T-cell (primary cell): ENCODE measurements around the gene ASB1. TPM values are rescaled to one million over a fixed set of nuclear protein-coding genes. Genes with fewer than 3 reads are reported as not detected.
A peak's percentile ranks its signal among the peaks of the same experiment; 100 is the strongest.

ENCODE experiments used
- ATAC-seq, 4 experiments: fragments of 200-7000 bp in 3 of 4; fragments of 150-1000 bp in 1 of 4; cut with Tn5 transposase; replicated peaks in 1 of 4; 1 replicate in 3 of 4; 2 replicates in 1 of 4; pipeline ENCODE4 v1.10.0; 2021; ENCODE audit warnings: moderate library complexity in 3 of 4, mild to moderate bottlenecking in 2 of 4, moderate number of reproducible peaks in 1 of 4
- CTCF ChIA-PET, 2 donors: fragments of 300-600 bp; sonication (Branson Sonifier 250); formaldehyde crosslinking; loops; one replicate each; lab custom pipeline; 2022; ENCODE audit warnings: antibody characterized with exemption in 2 of 2; lab: Charles Lee
- POLR2A ChIA-PET, 2 donors: fragments of 300-600 bp; sonication (Branson Sonifier 250); formaldehyde crosslinking; loops; one replicate each; lab custom pipeline; 2022; ENCODE audit warnings: antibody characterized with exemption in 2 of 2; lab: Charles Lee
- DNase-seq, 35 experiments: peaks; one replicate each; pipeline versions ENCODE4 v3.0.0 to v3.0.0-alpha.2; 2013 to 2023
- H3K27ac ChIP-seq: one replicate; pipeline ENCODE4 v1.5.1; 2013; ENCODE audit warnings: low read length
- H3K27me3 ChIP-seq, 2 experiments: replicated peaks in 1 of 2; 1 replicate in 1 of 2; 2 replicates in 1 of 2; pipeline versions ENCODE4 v1.6.1 to v1.7.0; 2013; ENCODE audit warnings: low read length in 1 of 2, mixed read lengths in 1 of 2; ENCODE audit not compliant: control insufficient read depth in 2 of 2, insufficient read depth in 2 of 2; ENCODE audit errors: extremely low read depth in 1 of 2
- H3K36me3 ChIP-seq, 2 donors: 1 replicate in 1 of 2; 2 replicates in 1 of 2; pipeline versions ENCODE4 v1.6.1 to v1.7.0; 2013; ENCODE audit warnings: low read length in 1 of 2; ENCODE audit not compliant: control insufficient read depth in 2 of 2, insufficient read depth in 1 of 2; ENCODE audit errors: extremely low read depth in 1 of 2
- H3K4me1 ChIP-seq, 2 experiments: 1 replicate in 1 of 2; 2 replicates in 1 of 2; pipeline versions ENCODE4 v1.6.1 to v1.7.0; 2013; ENCODE audit warnings: low read length in 2 of 2, mixed read lengths in 1 of 2; ENCODE audit not compliant: insufficient read depth in 2 of 2, control insufficient read depth in 1 of 2; ENCODE audit errors: extremely low read depth in 1 of 2
- H3K4me3 ChIP-seq, 2 donors: 1 replicate in 1 of 2; 2 replicates in 1 of 2; pipeline versions ENCODE4 v1.5.1 to v1.7.0; 2013; ENCODE audit warnings: mild to moderate bottlenecking in 2 of 2, low read length in 1 of 2, moderate library complexity in 1 of 2; ENCODE audit not compliant: control insufficient read depth in 1 of 2; ENCODE audit errors: extremely low read depth in 1 of 2
- H3K9me3 ChIP-seq: 2 replicates; pipeline ENCODE4 v1.7.0; 2013
- H3K27ac Mint-ChIP-seq, 2 donors: one replicate each; pipeline ENCODE4 v1.8.0; 2020 to 2021; ENCODE audit warnings: mild to moderate bottlenecking in 2 of 2, mixed read lengths in 2 of 2
- H3K27me3 Mint-ChIP-seq, 2 donors: one replicate each; pipeline ENCODE4 v1.8.0; 2021 to 2022; ENCODE audit warnings: mixed read lengths in 2 of 2
- H3K36me3 Mint-ChIP-seq: one replicate; pipeline ENCODE4 v1.8.0; 2021; ENCODE audit warnings: mixed read lengths
- H3K4me1 Mint-ChIP-seq, 3 donors: one replicate each; pipeline ENCODE4 v1.8.0; 2020 to 2022; ENCODE audit warnings: mixed read lengths in 3 of 3, mild to moderate bottlenecking in 1 of 3
- H3K4me3 Mint-ChIP-seq, 3 donors: one replicate each; pipeline ENCODE4 v1.8.0; 2020 to 2022; ENCODE audit warnings: mild to moderate bottlenecking in 3 of 3, mixed read lengths in 3 of 3, moderate library complexity in 3 of 3
- H3K9me3 Mint-ChIP-seq, 3 donors: one replicate each; pipeline ENCODE4 v1.8.0; 2020 to 2022; ENCODE audit warnings: mixed read lengths in 3 of 3
- WGBS: methylation state at CpG from one replicate; pipeline ENCODE4 v1.1.5; 2013; ENCODE audit warnings: missing lambda C conversion rate; ENCODE audit not compliant: insufficient coverage; 5-methylcytosine and 5-hydroxymethylcytosine counted together
- total RNA-seq, 35 experiments: library from RNA in 6 of 35; stranded (reverse) in 6 of 35; fragments of 120-200 nt in 1 of 35; gene quantifications; one replicate each; pipeline versions ENCODE4 v1.2.1 to v1.2.4 and lab custom pipeline; 2013 to 2026

The ASB1 gene
- total RNA-seq, 5 donors from 2014 or later (not counting 1 experiment from before 2014, with no cell fraction given): 28.6 to 44.1 (median 42.3) TPM

GRCh38 chr2:238433300-238433915, 6.7 kb downstream of the ASB1 start:
- ChIA-PET CTCF (no interaction called here), POLR2A (no interaction called here)
- no peaks in the 10 kb centered on the region for H3K27me3 Mint-ChIP-seq
- peaks cover 0 to 6% (median 0%) of the 10 kb centered on the region in 3 donors for H3K9me3 Mint-ChIP-seq
- Histone ChIP-seq H3K4me1 (peaks cover 0 to 8% of the 10 kb centered on the region in 2 experiments), H3K4me3 (no peak overlapping the region), H3K27me3 (no peaks in the 10 kb centered on the region), H3K36me3 (peaks cover 16 to 42% of the 10 kb centered on the region in 2 donors), H3K9me3 (no peaks in the 10 kb centered on the region), H3K27ac (no peak overlapping the region)
- no peak for DNase-seq
- no peak overlapping the region for H3K4me3 Mint-ChIP-seq
- H3K36me3 Mint-ChIP-seq: peaks cover 55% of the 10 kb centered on the region
- H3K4me1 Mint-ChIP-seq: peaks cover 62 to 89% (median 70%) of the 10 kb centered on the region in 3 donors
- ATAC-seq: no peak
- 96% methylated on average over 10 of the region's 14 CpGs for WGBS
- H3K27ac Mint-ChIP-seq: no peak overlapping the region

- peaks cover 0 to 6% (median 0%) of the 10 kb centered on the region in 3 donors for H3K9me3 Mint-ChIP-seq
- Histone ChIP-seq H3K4me1 (peaks cover 0 to 2% of the 10 kb centered on the region in 2 experiments), H3K27me3 (no peaks in the 10 kb centered on the region), H3K4me3 (no peak overlapping the region), H3K9me3 (no peaks in the 10 kb centered on the region), H3K36me3 (peaks cover 11 to 42% of the 10 kb centered on the region in 2 donors), H3K27ac (no peak overlapping the region)
- no peak overlapping the region for H3K27ac Mint-ChIP-seq
- CTCF ChIA-PET: no interaction called here
- no peak for ATAC-seq
- no peak overlapping the region for H3K4me3 Mint-ChIP-seq
- POLR2A ChIA-PET: no interaction called here
- H3K4me1 Mint-ChIP-seq: peaks cover 63 to 89% (median 69%) of the 10 kb centered on the region in 3 donors
- WGBS: 100% methylated on average over 9 of the region's 13 CpGs
- H3K36me3 Mint-ChIP-seq: peaks cover 62% of the 10 kb centered on the region
- DNase-seq: no peak
- H3K27me3 Mint-ChIP-seq: no peaks in the 10 kb centered on the region
These were observed 7.5 kb downstream of the ASB1 start for GRCh38 chr2:238433941-238434845.

GRCh38 chr2:238434846-238435751, 8.4 kb downstream of the ASB1 start:
- H3K4me1 Mint-ChIP-seq: peaks cover 65 to 88% (median 71%) of the 10 kb centered on the region in 3 donors
- POLR2A ChIA-PET: no interaction called here
- H3K4me3 ChIP-seq: no peak overlapping the region
- no peak overlapping the region for H3K27ac Mint-ChIP-seq
- DNase-seq: no peak
- 92% methylated on average over 22 of the region's 24 CpGs for WGBS
- peaks cover 0 to 4% (median 0%) of the 10 kb centered on the region in 3 donors for H3K9me3 Mint-ChIP-seq
- H3K36me3 ChIP-seq: peaks cover 11 to 45% of the 10 kb centered on the region in 2 donors
- no peaks in the 10 kb centered on the region for H3K27me3 Mint-ChIP-seq
- H3K4me1 ChIP-seq: peaks cover 0 to 6% of the 10 kb centered on the region in 2 experiments
- no peak for ATAC-seq
- peaks cover 56% of the 10 kb centered on the region for H3K36me3 Mint-ChIP-seq
- CTCF ChIA-PET: no interaction called here
- H3K4me3 Mint-ChIP-seq: no peak overlapping the region
- no peaks in the 10 kb centered on the region for H3K27me3 ChIP-seq
- no peak overlapping the region for H3K27ac ChIP-seq
- no peaks in the 10 kb centered on the region for H3K9me3 ChIP-seq

- 99% methylated on average over 19 of the region's 20 CpGs for WGBS
- ChIA-PET POLR2A (no interaction called here), CTCF (no interaction called here)
- Histone ChIP-seq H3K27me3 (no peaks in the 10 kb centered on the region), H3K27ac (no peak overlapping the region), H3K4me3 (no peak overlapping the region), H3K36me3 (peaks cover 10 to 51% of the 10 kb centered on the region in 2 donors), H3K4me1 (peaks cover 0 to 12% of the 10 kb centered on the region in 2 experiments), H3K9me3 (no peaks in the 10 kb centered on the region)
- no peaks in the 10 kb centered on the region for H3K27me3 Mint-ChIP-seq
- peaks cover 55% of the 10 kb centered on the region for H3K36me3 Mint-ChIP-seq
- no peaks in the 10 kb centered on the region for H3K9me3 Mint-ChIP-seq
- H3K27ac Mint-ChIP-seq: no peak overlapping the region
- H3K4me3 Mint-ChIP-seq: no peak overlapping the region
- ATAC-seq (no peak), DNase-seq (no peak)
- H3K4me1 Mint-ChIP-seq: peaks cover 65 to 87% (median 71%) of the 10 kb centered on the region in 3 donors
These were observed 9.0 kb downstream of the ASB1 start for GRCh38 chr2:238435752-238436096.

GRCh38 chr2:238438856-238439849, 12.4 kb downstream of the ASB1 start:
- peaks cover 68 to 78% (median 68%) of the 10 kb centered on the region in 3 donors for H3K4me1 Mint-ChIP-seq
- no peaks in the 10 kb centered on the region for H3K27me3 Mint-ChIP-seq
- peaks cover 0 to 13% of the 10 kb centered on the region in 2 experiments for H3K4me1 ChIP-seq
- H3K27ac ChIP-seq: no peak overlapping the region
- H3K27ac Mint-ChIP-seq: peak overlapping the region; percentile 63 to 66
- H3K36me3 ChIP-seq: peaks cover 7 to 46% of the 10 kb centered on the region in 2 donors
- WGBS: 17% methylated on average over 7 of the region's 24 CpGs
- H3K4me3 ChIP-seq: peak overlapping the region in 1 of 2 donors; percentile 13
- peak overlapping the region; percentile 49 to 71 (median 50) for H3K4me3 Mint-ChIP-seq
- H3K9me3 Mint-ChIP-seq: no peaks in the 10 kb centered on the region
- H3K36me3 Mint-ChIP-seq: peaks cover 53% of the 10 kb centered on the region
- no peaks in the 10 kb centered on the region for H3K9me3 ChIP-seq
- ChIA-PET CTCF (interaction anchor here in 1 of 2 donors (0.5 kb wide), 1 partner anchor 1894 kb away, joined by 3 read pairs; no protein-coding TSS in a partner anchor), POLR2A (no interaction called here)
- no peaks in the 10 kb centered on the region for H3K27me3 ChIP-seq
- ATAC-seq: peak in 3 of 4 experiments; percentile 17 to 63 (median 45)
- DNase-seq: peak in 4 of 35 experiments; percentile 18 to 33 (median 24)
